MCF 10A (cell line): ENCODE data around the gene BICC1. TPM values are rescaled to one million over a fixed set of nuclear protein-coding genes. Genes with fewer than 3 reads are reported as not detected.

Source experiments
- BruUV-seq: library from RNA; stranded (reverse); fragments of 400-500 nt; replicated peaks from 2 replicates; lab custom pipeline; 2021; lab: Mats Ljungman, UMichigan
- CTCF ChIA-PET: fragments of 300-600 bp; sonication (Branson Sonifier 250); formaldehyde crosslinking; extraction: SDS; loops from one replicate; lab custom pipeline; 2021; ENCODE audit warnings: antibody characterized with exemption, inconsistent platforms; lab: Yijun Ruan, JAX
- POLR2A ChIA-PET: fragments of 300-600, 350-650 bp; sonication (Branson Sonifier 250); formaldehyde crosslinking; extraction: SDS; loops from one replicate; lab custom pipeline; 2020; ENCODE audit warnings: antibody characterized with exemption, inconsistent platforms; lab: Yijun Ruan, JAX
- DNase-seq: peaks from one replicate; pipeline ENCODE4 v3.0.0-alpha.2; 2018; ENCODE audit not compliant: unreplicated experiment
- H3K27ac Mint-ChIP-seq: one replicate; pipeline ENCODE4 v1.8.0; 2022; ENCODE audit warnings: mild to moderate bottlenecking, low read depth, mixed read lengths; ENCODE audit not compliant: unreplicated experiment
- H3K27me3 Mint-ChIP-seq: one replicate; pipeline ENCODE4 v1.8.0; 2022; ENCODE audit warnings: mixed read lengths; ENCODE audit not compliant: insufficient read depth, unreplicated experiment
- H3K36me3 Mint-ChIP-seq: one replicate; pipeline ENCODE4 v1.8.0; 2022; ENCODE audit warnings: mild to moderate bottlenecking, moderate library complexity, mixed read lengths; ENCODE audit not compliant: insufficient read depth, unreplicated experiment
- H3K4me1 Mint-ChIP-seq: one replicate; pipeline ENCODE4 v1.8.0; 2022; ENCODE audit warnings: mixed read lengths; ENCODE audit not compliant: insufficient read depth, unreplicated experiment
- H3K4me3 Mint-ChIP-seq: one replicate; pipeline ENCODE4 v1.8.0; 2022; ENCODE audit warnings: mild to moderate bottlenecking, moderate library complexity, mixed read lengths; ENCODE audit not compliant: unreplicated experiment
- H3K9me3 Mint-ChIP-seq: one replicate; pipeline ENCODE4 v1.8.0; 2022; ENCODE audit warnings: mixed read lengths; ENCODE audit not compliant: unreplicated experiment
- intact Hi-C: fragments of 100-400 bp; cut with micrococcal nuclease; formaldehyde crosslinking; loops from 2 replicates; pipeline ENCODE4 v1.14.1; 2022
- total RNA-seq: library from RNA; stranded (reverse); gene quantifications from 2 replicates; pipeline ENCODE4 v1.2.3, GENCODE V29; 2022
- TF ChIP-seq, protein P1 (sequence below): fragments of 200-600 bp; IDR thresholded peaks from one replicate; pipeline ENCODE4 v1.8.0; 2022; ENCODE audit warnings: antibody characterized with exemption, mild to moderate bottlenecking; ENCODE audit not compliant: unreplicated experiment

Gene BICC1
- total RNA-seq, 1 experiment from 2014 or later = 15.6 TPM

DNA sequence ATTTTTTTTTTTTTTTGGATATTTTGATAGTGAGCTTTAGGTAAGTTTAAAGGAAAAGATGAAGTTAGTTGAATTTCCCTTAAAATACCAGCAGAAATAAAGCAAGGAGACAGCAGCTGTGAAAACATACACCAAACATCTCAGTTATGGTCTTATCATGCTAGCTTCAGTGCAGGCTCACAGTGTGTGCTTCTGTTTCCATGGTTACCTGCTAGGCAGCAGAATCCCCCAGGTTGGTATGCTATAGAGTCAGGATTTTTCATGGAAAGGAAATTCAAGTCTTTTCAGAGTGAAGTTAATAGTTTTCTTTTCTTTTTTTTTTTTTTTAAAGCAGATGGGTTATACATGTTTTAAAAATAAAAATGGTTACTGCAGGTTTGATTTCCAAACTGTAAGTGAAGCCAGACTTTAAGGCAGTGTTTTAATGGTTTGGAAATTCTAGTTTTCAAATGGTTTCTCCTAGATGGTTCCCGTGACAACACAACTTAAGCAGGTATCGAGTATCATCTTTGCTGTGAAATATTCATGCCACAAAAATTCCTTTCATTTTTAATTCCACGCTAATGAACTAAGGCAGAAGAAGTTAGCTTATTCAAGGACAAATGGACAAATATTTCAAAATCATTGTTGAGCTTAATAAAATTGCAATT is 230.9 kb downstream of the BICC1 start:
- POLR2A ChIA-PET = interaction anchor here (0.6 to 1.2 kb wide), 4 partner anchors 12 to 306 kb away, joined by 3 to 4 read pairs (median 3); no protein-coding TSS in a partner anchor
- H3K36me3 Mint-ChIP-seq = no peaks in the 10 kb centered on the region
- no TSS peak for BruUV-seq
- peaks cover 7% of the 10 kb centered on the region for H3K9me3 Mint-ChIP-seq
- H3K4me1 Mint-ChIP-seq = no peaks in the 10 kb centered on the region
- intact Hi-C loops = no loop called here
- no peak for DNase-seq
- no peak overlapping the region for H3K4me3 Mint-ChIP-seq
- no peak overlapping the region for H3K27ac Mint-ChIP-seq
- H3K27me3 Mint-ChIP-seq = no peaks in the 10 kb centered on the region
- TF ChIP-seq, protein P1, sequence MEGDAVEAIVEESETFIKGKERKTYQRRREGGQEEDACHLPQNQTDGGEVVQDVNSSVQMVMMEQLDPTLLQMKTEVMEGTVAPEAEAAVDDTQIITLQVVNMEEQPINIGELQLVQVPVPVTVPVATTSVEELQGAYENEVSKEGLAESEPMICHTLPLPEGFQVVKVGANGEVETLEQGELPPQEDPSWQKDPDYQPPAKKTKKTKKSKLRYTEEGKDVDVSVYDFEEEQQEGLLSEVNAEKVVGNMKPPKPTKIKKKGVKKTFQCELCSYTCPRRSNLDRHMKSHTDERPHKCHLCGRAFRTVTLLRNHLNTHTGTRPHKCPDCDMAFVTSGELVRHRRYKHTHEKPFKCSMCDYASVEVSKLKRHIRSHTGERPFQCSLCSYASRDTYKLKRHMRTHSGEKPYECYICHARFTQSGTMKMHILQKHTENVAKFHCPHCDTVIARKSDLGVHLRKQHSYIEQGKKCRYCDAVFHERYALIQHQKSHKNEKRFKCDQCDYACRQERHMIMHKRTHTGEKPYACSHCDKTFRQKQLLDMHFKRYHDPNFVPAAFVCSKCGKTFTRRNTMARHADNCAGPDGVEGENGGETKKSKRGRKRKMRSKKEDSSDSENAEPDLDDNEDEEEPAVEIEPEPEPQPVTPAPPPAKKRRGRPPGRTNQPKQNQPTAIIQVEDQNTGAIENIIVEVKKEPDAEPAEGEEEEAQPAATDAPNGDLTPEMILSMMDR = no peak
- CTCF ChIA-PET = interaction anchor here (0.6 to 0.7 kb wide), 4 partner anchors 28 to 1305 kb away, joined by 3 to 6 read pairs (median 4); no protein-coding TSS in a partner anchor

DNA sequence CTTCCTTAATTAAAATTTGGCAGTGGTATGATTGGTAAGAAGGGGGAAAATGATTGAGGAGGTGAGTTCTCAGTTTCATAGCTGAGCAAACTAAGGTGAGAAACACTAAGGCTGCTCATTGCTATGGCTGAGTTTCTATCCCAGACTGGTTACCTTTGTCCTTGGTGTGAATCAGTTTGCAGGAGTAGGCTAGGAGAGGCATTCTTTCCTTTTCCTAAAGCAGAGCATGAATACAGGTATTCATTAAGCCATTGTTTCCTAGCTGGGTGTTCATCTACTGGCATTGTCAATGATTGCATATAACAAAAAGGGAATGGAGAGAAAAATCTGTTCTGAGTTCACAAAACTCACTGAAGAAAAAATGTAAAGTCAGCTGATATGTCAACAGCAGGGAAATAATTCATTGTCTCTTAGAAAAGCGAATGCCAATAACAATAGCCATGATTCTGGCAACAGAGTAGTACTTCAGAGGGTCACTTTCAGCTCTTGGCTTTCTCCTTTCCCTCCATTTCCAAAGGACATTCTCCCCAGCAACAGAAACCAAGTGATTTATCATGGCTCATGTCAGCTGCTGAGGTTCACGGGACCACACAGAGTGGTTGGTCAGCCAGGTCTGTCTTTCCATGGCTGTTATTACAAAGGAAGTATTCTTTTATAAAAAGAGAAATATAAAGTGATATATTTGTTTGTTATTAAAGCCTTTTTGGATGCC is 234.0 kb downstream of the BICC1 start:
- H3K36me3 Mint-ChIP-seq = no peaks in the 10 kb centered on the region
- CTCF ChIA-PET = interaction anchor here (0.6 to 1.0 kb wide), 3 partner anchors 23 to 457 kb away, joined by 3 read pairs; no protein-coding TSS in a partner anchor
- no peak overlapping the region for H3K27ac Mint-ChIP-seq
- H3K4me3 Mint-ChIP-seq = no peak overlapping the region
- H3K9me3 Mint-ChIP-seq = no peaks in the 10 kb centered on the region
- H3K27me3 Mint-ChIP-seq = no peaks in the 10 kb centered on the region
- POLR2A ChIA-PET = interaction anchor here (0.7 to 1.7 kb wide), 3 partner anchors 10 to 55 kb away, joined by 3 to 6 read pairs (median 4); no protein-coding TSS in a partner anchor
- intact Hi-C loops = no loop called here
- no peak for DNase-seq
- H3K4me1 Mint-ChIP-seq = no peaks in the 10 kb centered on the region
- BruUV-seq = no TSS peak
- TF ChIP-seq, protein P1 = no peak

DNA sequence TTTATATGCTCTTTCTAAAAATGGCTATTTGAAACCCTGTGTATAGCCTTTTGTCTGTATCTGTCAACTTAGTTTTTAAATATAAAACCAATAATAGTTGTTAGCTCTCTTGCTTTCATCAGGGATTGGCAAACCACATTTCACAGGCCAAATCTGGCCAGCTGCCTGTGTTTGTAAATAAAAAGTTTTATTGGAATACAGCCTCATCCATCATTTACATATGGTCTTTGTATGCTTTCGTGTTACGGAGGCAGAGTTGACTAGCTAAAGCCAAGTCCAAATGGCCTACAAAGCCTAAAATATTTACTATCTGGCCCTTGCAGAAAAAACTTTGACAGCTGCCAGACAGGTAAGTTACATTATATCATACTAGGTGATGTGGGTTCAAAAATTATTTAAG is 235.0 kb downstream of the BICC1 start:
- Mint-ChIP-seq H3K36me3 (no peaks in the 10 kb centered on the region), H3K27ac (no peak overlapping the region), H3K4me3 (no peak overlapping the region), H3K9me3 (no peaks in the 10 kb centered on the region), H3K27me3 (no peaks in the 10 kb centered on the region), H3K4me1 (no peaks in the 10 kb centered on the region)
- no peak for DNase-seq
- CTCF ChIA-PET = interaction anchor here (1.0 kb wide), 1 partner anchor 458 kb away, joined by 3 read pairs; no protein-coding TSS in a partner anchor
- no TSS peak for BruUV-seq
- POLR2A ChIA-PET = no interaction called here
- TF ChIP-seq, protein P1 = no peak
- intact Hi-C loops = no loop called here

GRCh38 chr10:58752665-58753064 is 240.0 kb downstream of the BICC1 start:
- Mint-ChIP-seq H3K4me1 (peaks cover 14% of the 10 kb centered on the region), H3K36me3 (no peaks in the 10 kb centered on the region), H3K4me3 (no peak overlapping the region), H3K27me3 (no peaks in the 10 kb centered on the region), H3K9me3 (no peaks in the 10 kb centered on the region), H3K27ac (no peak overlapping the region)
- intact Hi-C loops = no loop called here
- POLR2A ChIA-PET = interaction anchor here (0.6 kb wide), 1 partner anchor 109 kb away, joined by 3 read pairs; no protein-coding TSS in a partner anchor
- DNase-seq = no peak
- TF ChIP-seq, protein P1 = no peak
- CTCF ChIA-PET = no interaction called here
- BruUV-seq = no TSS peak
